ENCODE results near the gene DTD1.
A peak's percentile ranks its signal among the peaks of the same experiment; 100 is the strongest.
"Not testable (repeated sequence)": the region's sequence is repeated elsewhere in the genome, so short reads cannot be mapped to it uniquely, and the experiment has no call there.

Gene DTD1

DNA sequence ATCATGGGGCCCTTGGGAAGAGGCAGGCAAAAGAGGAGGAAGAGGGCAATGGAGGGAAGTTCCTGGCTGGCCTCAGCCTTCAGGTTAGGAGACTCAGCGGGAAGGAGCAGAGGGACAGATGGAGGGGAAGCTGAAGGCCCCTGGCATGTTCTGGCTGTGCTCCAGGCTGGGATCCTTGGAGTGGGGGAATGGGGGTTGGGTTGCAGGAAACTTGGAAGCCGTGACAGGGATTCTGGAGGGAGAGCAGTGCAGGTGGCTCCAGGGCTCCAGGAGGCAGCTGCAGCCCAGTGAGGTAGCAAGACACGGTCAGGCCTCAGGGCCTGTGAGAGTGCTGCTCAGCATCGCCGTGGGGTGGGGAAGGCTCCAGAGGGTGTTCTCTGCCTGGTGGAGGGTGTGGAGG, 161.1 kb downstream of the DTD1 start:
- DNase-seq, result no peak

DNA sequence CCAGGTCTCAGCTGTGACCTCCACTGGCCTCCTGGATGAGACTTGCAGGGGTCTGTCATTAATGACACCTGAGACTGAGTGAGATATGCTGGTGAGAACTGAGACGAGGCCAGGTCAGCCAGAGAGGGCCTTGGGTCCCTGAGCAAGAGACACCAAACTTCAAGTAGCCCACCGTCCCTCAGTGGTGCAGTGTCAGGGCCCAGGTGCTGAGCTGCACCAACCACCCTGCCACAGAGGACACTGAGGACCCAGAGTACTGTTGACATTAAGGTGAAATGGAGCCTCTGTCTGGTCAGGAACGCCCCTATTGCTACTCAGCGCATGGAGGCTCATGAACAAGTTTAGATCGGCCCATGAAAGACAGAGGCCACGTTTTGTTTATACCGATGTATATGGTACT, 161.7 kb downstream of the DTD1 start:
- no peak for DNase-seq

DNA sequence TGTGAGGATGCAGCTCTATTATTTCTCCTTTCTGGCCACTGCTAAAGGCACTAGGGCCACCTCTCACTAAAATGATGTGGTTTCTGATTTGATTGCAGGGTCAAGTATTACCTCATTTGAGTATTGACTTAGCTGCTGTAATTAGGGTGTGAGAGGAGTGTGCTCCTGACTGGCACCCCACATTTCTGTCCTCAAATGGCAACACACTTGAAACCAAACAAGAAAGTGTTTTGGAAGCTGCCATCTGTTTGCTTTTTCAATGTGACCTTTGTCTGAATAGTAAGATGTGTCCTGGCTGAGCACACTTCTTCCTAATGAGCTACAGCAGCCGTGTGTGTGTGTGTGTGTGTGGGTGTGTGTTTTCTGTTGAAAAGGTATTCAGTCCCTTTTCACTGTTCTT, 162.9 kb downstream of the DTD1 start:
- peak; percentile 19 for DNase-seq

GRCh38 chr20:18754030-18754652, 166.3 kb downstream of the DTD1 start:
- DNase-seq, result no peak

DNA sequence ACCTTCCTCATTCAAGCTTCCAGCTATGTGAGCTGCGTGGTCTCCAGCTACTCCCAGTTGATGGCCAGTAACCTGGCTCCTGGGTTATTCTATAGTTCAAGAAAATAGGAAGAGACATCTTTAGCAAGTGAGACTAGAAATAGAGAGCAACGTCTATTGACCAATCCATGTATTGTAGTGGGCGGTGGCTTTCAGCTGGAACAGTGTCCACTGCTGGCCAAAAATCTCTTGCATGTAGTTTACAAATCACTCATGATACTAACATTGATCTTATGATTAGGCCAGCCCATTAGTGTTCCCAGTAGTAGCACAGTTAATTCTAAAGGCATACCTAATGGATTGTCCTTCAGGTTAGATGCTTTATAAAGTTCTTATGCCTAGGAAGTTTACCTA, 166.8 kb downstream of the DTD1 start:
- no peak for DNase-seq

- DNase-seq, result not testable (repeated sequence)
These were observed 173.0 kb downstream of the DTD1 start for GRCh38 chr20:18760852-18761251.

GRCh38 chr20:18767676-18768075, 179.8 kb downstream of the DTD1 start:
- no peak for DNase-seq

DNA sequence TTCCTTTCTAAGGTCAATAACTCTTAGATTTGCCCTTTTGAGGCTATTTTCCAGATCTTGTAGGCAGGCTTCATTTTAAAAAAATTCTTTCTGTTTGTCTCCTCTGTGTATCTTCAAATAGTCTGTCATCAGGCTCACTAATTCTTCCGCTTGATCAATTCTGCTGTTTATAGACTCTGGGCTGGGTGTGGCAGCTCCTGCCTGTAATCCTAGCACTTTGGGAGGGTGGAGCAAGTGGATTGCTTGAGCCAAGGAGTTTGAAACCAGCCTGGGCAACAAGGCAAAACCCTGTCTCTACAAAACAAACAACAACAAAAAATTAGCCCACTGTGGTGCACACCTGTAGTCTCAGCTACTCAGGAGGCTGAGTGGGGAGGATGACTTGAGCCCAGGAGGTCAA, 185.7 kb downstream of the DTD1 start:
- no peak for DNase-seq

- DNase-seq, result no peak
These were observed 186.4 kb downstream of the DTD1 start for GRCh38 chr20:18774207-18774606.

DNA sequence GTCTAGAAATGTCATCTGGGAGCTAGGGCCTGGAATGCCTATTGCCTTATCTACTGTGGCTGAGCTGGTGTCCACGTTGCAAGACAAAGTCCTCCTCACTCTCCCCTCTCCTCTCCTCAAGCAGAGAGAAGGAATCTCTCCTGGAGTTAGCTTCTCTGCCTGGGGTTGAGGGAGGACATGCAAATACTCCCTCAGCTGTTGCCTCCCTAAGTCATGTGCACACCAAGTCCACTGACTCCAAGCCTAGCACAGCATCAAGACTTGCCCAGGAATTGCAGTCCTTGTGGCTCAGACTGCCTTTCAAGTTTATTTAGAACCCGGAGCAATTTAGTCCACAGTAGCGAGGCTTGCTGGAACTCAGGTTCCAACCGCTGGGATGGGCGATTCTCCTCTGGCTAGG, 187.8 kb downstream of the DTD1 start:
- no peak for DNase-seq

DNA sequence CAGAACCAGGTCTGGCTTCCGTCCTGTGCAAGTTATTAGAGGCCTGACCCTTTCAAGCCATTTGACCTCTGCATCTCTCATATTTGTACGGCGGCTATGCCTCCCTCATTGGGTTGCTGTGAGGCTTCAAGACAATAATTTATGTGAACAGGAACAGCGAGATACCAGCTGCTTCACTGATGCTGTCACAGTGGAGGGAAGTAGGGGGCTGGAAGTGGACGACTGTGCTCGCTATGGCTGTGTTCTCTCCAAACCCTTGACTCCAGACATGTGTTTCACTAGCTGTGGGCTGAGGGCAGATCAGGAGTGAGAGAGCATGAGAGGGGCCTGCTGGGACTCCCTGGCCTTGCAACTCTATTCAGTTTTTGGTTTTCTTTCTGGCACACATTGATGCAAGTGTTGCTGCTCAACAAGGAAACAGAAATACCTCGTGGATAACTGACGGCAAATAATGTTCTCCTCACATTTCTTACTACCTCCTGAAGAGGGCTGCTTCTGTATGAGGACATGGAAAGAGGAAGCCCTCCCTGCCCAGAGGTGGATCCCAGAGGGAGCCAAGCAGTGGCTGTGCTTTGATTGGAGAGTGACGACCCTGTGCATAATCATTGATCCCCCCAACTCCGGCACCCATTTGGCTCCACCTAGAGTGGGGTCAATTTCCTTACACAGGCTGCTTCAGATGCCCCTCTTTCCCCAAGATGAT, 191.0 kb downstream of the DTD1 start:
- DNase-seq, result no peak

DNA sequence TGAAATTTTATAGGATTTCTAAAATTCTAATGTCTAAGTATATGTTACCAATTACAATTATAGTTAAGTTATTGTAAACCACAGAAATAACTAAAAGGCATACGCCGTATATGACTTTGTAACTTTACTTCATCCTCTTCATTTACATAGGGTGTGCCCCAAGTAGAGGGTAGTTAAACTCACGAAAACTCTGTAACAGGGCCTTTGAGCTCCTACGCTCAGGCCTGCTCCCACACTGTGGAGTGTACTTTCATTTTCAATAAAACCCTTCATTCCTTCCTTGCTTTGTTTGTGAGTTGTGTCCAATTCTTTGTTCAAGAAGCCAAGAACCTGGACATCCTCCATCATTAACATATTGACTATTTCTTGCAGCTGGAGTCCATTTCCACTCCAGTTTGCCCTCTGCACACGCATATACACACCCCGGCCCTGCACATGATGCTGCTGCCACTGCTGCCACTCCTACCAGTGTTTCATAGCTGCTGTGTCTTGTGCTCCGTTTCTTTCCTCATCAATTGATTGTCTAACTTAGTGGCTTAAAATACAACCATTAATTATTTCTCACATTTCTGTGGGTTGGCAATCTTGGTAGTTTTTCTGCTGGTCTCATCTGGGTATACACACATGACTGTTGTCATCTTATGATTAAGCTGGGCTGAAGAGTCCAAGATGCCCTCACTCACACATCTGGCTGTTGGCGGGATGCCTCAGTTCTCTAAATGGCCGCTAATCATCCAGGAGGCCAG, 192.7 kb downstream of the DTD1 start:
- DNase-seq, result no peak

DNA sequence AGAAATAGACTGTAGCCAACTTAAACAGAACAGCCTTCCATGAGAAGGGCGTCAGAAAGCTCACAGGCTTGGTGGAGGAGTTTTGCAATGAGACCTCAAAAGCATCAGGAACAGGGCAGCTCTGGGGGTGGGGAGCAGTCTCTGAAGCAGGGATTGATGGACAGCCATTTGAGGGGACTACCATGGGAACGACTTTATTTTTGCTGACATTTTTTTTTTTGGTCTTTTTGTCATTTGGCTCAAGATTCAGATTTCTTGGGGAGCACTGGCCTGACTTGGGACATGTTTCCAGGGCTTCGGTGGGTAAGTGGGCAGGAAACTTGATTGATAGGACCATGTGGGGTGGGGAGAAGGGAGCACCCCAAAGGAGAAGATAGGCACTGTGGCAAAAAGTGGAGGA, 193.7 kb downstream of the DTD1 start:
- no peak for DNase-seq

- DNase-seq, result no peak
These were observed 195.6 kb downstream of the DTD1 start for GRCh38 chr20:18783385-18783959.

GRCh38 chr20:18787046-18787445, 199.2 kb downstream of the DTD1 start:
- not testable (repeated sequence) for DNase-seq

DNA sequence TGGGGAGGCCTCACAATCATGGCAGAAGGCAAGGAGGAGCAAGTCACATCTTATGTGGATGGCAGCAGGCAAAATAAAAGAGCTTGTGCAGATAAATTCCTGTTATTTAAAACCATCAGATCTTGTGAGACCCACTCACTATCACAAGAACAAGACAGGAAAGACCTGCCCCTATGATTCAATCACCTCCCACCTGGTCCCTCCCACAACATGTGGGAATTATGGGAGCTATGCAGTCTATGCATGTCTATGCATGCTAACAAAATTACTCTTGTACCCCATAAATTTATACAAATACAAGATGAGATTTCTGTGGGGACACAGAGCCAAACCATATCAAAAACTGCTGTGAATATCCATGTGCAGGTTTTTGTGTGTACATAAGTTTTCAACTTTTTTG, 200.2 kb downstream of the DTD1 start:
- no peak for DNase-seq

DNA sequence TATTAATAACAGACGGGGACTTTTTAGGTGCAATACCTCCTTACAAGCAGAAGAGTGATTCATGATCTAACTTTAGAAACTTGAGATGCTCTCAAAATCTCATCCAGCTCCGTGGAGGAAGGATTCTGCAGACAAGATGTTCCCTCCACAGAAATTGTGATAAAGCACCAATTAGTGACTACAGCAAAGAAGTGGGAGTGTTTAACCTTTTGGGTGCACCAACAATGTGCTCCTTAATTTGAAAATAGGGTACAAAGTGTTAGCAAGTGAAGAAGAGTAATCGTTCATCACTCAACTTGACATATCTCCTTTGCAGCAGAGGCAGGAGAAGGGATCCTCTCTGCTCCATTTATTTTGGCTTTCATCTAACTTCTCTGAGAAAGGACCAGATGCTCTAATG, 202.9 kb downstream of the DTD1 start:
- DNase-seq, result no peak

DNA sequence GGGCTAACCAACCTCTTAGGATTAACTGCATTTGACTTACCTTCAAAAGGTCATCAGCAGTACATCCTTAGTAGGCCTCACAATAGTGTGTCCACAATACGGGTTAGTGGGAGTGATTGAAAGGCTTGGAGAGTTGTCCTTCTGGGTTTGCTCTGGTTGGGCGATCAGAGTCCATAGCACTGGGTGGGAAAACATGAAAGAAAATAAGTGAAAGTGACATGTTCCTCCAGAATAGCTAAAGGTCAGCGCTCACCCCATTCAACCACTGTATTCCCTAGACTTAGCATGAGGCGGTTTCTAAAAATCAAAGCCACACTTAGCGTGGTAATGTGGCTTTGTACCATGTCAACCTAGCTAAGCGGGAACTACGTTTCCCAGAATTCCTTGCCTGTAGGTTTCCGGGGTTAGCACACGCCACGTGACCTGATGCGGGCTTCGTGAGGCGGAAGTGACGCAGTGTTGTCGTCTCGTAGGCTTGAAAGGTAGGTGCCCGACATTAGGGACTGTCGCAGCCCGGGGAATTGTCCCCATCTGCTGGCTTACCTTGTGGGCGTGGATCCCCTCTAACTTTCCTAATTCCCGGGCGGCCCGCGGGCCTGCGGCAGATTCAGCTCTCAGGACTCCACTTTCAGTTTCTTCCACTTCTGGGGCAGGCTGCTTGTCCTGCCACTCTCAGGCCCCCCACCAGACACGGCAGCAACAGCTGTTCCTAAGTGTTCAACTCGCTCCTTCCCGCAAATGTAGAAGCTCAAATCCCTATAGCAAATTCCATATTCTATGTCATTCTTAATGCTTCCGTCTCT, 206.0 kb downstream of the DTD1 start:
- peak; percentile 87 for DNase-seq

- no peak for DNase-seq
These were observed 206.6 kb downstream of the DTD1 start for GRCh38 chr20:18794428-18794787.

- no peak for DNase-seq
These were observed 207.5 kb downstream of the DTD1 start for GRCh38 chr20:18795366-18795765.

DNA sequence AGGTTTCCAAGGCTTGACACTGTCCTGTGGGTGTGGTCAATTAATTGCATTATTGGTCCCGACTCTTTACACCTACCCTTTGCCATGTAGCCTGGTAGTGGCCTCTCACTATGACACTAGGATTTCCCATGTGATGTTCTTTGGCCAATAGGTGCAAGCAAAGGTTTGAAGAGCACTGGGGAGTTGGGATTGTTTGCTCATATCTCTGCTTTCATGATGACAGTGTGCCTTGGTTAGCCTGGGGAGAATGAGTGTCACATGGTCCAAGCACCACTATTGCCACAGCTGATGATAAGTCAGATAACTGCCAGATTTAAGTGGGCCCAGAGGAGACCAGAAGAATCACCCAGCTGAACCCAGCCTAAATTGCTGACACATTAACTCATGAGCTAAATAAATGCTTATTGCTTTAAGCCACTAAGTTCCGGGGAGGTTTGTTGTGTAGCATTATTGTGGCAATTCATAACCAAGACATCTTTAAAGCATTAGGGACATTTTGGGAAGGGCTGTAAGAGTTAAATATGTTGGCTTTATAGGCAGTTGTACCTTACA, 208.5 kb downstream of the DTD1 start:
- no peak for DNase-seq

DNA sequence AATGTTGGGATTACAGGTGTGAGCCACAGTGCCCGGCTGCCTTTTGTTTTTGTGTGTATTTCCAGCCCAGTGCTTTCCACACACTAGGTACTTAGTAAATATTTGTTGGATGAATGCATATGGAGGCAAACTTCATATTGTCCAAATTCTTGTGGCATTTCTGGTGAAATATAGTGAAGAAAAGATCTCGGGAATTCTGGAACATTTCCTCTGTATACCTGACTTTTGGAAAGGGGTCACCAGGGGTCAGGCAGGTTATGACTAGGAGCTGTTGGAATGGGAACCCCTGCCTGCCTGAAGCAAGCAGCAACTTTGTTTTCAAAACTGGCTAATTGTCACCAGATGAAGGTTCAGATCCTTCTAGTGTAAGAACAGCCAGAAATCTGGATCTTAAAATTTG, 213.7 kb downstream of the DTD1 start:
- no peak for DNase-seq

Data from NCI-H1694 (cell line).